Lower lobe of right lung (tissue), 2 donors: ENCODE measurements around the gene PMEL. TPM values are rescaled to one million over a fixed set of nuclear protein-coding genes. Genes with fewer than 3 reads are reported as not detected.
"Not testable (repeated sequence)": the region's sequence is repeated elsewhere in the genome, so short reads cannot be mapped to it uniquely, and the experiment has no call there.

ENCODE experiments used
- ATAC-seq, 2 donors: fragments of 200-7000 bp; cut with Tn5 transposase; one replicate each; pipeline ENCODE4 v1.9.1; 2020 to 2022; ENCODE audit warnings: mild to moderate bottlenecking in 2 of 2, moderate library complexity in 2 of 2
- DNase-seq: peaks from one replicate; pipeline ENCODE4 v3.0.0-alpha.2; 2020
- H3K27ac ChIP-seq: fragments of 200-600 bp; one replicate; pipeline ENCODE4 v1.8.0; 2022
- H3K27me3 ChIP-seq: fragments of 200-600 bp; one replicate; pipeline ENCODE4 v1.8.0; 2022; ENCODE audit warnings: low read depth
- H3K36me3 ChIP-seq: fragments of 200-600 bp; one replicate; pipeline ENCODE4 v1.8.0; 2022; ENCODE audit warnings: mild to moderate bottlenecking
- H3K4me1 ChIP-seq: fragments of 200-600 bp; one replicate; pipeline ENCODE4 v1.8.0; 2022
- H3K4me3 ChIP-seq: fragments of 200-600 bp; one replicate; pipeline ENCODE4 v1.8.0; 2022; ENCODE audit warnings: mild to moderate bottlenecking
- H3K9me3 ChIP-seq: fragments of 200-600 bp; one replicate; pipeline ENCODE4 v1.8.0; 2022
- CTCF ChIP-seq: fragments of 200-600 bp; IDR thresholded peaks from one replicate; pipeline ENCODE4 v1.8.0; 2022; ENCODE audit warnings: antibody characterized with exemption, mild to moderate bottlenecking
- intact Hi-C: fragments of 100-400 bp; cut with DNase I; formaldehyde crosslinking; loops from one replicate; pipeline ENCODE4 v1.11.0; 2022
- total RNA-seq: library from RNA; stranded (reverse); fragmentation: NEBNext Ultra II Directional; extraction: Animal tissue kit (Norgen Biotek cat#: 25700); gene quantifications from one replicate; pipeline ENCODE4 v1.2.1, GENCODE V29; 2021
- donor health status: DM: no; HTN: yes; CAD: no; lungs with severe emphysema.

The PMEL gene
- total RNA-seq, 1 donor from 2014 or later, result 1.2 TPM

- TF ChIP-seq CTCF, result no peak
- Histone ChIP-seq H3K4me1 (peaks cover 13% of the 10 kb centered on the region), H3K27me3 (no peaks in the 10 kb centered on the region), H3K36me3 (peaks cover 17% of the 10 kb centered on the region), H3K9me3 (no peaks in the 10 kb centered on the region), H3K4me3 (peak overlapping the region; percentile 77), H3K27ac (peak overlapping the region; percentile 88)
- ATAC-seq (peak; percentile 93 to 96), DNase-seq (peak; percentile 71)
- intact Hi-C loops, result no loop called here
These were observed 42.0 kb upstream of the PMEL start for GRCh38 chr12:56007564-56008559.

GRCh38 chr12:56004211-56004610 is 38.4 kb upstream of the PMEL start:
- no peak for ATAC-seq

GRCh38 chr12:56003376-56003775 is 37.5 kb upstream of the PMEL start:
- H3K4me3 ChIP-seq, H3K27ac ChIP-seq, DNase-seq, intact Hi-C loops, H3K27me3 ChIP-seq, H3K9me3 ChIP-seq: not testable (repeated sequence)
- peaks cover 12% of the 10 kb centered on the region for H3K4me1 ChIP-seq
- ATAC-seq, result peak in 1 of 2 donors; percentile 8
- H3K36me3 ChIP-seq, result peaks cover 23% of the 10 kb centered on the region

More at GRCh38 chr12:56004211-56004610, 38.4 kb upstream of the PMEL start:
- TF ChIP-seq CTCF, result no peak
- no peak overlapping the region for H3K4me3 ChIP-seq
- no peak overlapping the region for H3K27ac ChIP-seq
- H3K36me3 ChIP-seq, result peaks cover 23% of the 10 kb centered on the region
- no peaks in the 10 kb centered on the region for H3K9me3 ChIP-seq
- no peak for DNase-seq
- intact Hi-C loops, result no loop called here
- H3K27me3 ChIP-seq, result no peaks in the 10 kb centered on the region
- peaks cover 13% of the 10 kb centered on the region for H3K4me1 ChIP-seq

GRCh38 chr12:56001487-56002100 is 35.8 kb upstream of the PMEL start:
- no peak for TF ChIP-seq CTCF
- Histone ChIP-seq H3K4me1 (peaks cover 8% of the 10 kb centered on the region), H3K36me3 (peaks cover 23% of the 10 kb centered on the region), H3K27ac (no peak overlapping the region), H3K27me3 (no peaks in the 10 kb centered on the region), H3K9me3 (no peaks in the 10 kb centered on the region), H3K4me3 (no peak overlapping the region)
- intact Hi-C loops, result no loop called here
- DNase-seq (no peak), ATAC-seq (no peak)

GRCh38 chr12:55999999-56000540 is 34.2 kb upstream of the PMEL start:
- intact Hi-C loops, H3K4me3 ChIP-seq, H3K9me3 ChIP-seq, DNase-seq, H3K27ac ChIP-seq, H3K27me3 ChIP-seq, ATAC-seq: not testable (repeated sequence)
- Histone ChIP-seq H3K36me3 (peaks cover 27% of the 10 kb centered on the region), H3K4me1 (peaks cover 15% of the 10 kb centered on the region)

GRCh38 chr12:55999522-55999921 is 33.7 kb upstream of the PMEL start:
- peaks cover 26% of the 10 kb centered on the region for H3K36me3 ChIP-seq
- H3K27ac ChIP-seq, H3K27me3 ChIP-seq, H3K4me3 ChIP-seq, DNase-seq, ATAC-seq, intact Hi-C loops, H3K9me3 ChIP-seq: not testable (repeated sequence)
- peaks cover 15% of the 10 kb centered on the region for H3K4me1 ChIP-seq

- ATAC-seq (peak; percentile 40), DNase-seq (no peak)
- H3K9me3 ChIP-seq, result no peaks in the 10 kb centered on the region
- no peak for TF ChIP-seq CTCF
- peak overlapping the region; percentile 77 for H3K27ac ChIP-seq
- H3K4me1 ChIP-seq, result peaks cover 15% of the 10 kb centered on the region
- intact Hi-C loops, result no loop called here
- peak overlapping the region; percentile 79 for H3K4me3 ChIP-seq
- H3K36me3 ChIP-seq, result peaks cover 29% of the 10 kb centered on the region
- H3K27me3 ChIP-seq, result no peaks in the 10 kb centered on the region
These were observed 31.7 kb upstream of the PMEL start for GRCh38 chr12:55997535-55997859.
